ENCODE measurements around the gene ABITRAM. TPM values are rescaled to one million over a fixed set of nuclear protein-coding genes. Genes with fewer than 3 reads are reported as not detected.
A peak's percentile ranks its signal among the peaks of the same experiment; 100 is the strongest.

The ABITRAM gene
- total and polyA plus RNA-seq, 2 of the 13 experiments (the other 11 are each of a cell fraction or from before 2014, with no cell fraction given), result 10.2 to 21.6 TPM

DNA sequence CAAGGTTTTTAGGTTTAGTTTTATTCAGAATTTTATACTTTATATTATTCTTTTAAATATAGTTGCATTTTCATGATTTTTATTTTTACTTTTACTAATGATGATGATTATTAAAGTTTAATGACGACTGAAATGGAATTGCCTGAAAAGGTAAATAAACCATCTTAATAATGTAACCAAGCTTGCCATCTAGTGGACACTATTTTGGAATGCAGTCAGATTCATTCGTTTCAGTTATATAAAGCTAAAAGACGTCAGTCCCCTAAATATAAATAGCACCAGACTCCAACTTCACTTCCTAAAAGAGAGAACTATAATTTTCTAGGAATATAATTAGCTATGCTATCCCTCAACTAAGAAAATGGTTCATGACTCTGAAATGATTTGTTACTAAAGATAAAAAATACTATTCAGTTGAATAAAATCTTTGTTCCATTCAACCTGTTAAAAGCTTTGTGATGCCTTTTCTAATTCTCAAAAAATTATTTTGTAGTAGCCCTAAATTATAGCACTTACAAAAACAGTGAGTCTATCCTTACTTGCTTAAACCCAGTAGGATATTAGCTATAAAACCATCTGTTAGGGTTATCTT lies 19.9 kb downstream of the ABITRAM start (continued):
- TF ChIP-seq, protein P1, sequence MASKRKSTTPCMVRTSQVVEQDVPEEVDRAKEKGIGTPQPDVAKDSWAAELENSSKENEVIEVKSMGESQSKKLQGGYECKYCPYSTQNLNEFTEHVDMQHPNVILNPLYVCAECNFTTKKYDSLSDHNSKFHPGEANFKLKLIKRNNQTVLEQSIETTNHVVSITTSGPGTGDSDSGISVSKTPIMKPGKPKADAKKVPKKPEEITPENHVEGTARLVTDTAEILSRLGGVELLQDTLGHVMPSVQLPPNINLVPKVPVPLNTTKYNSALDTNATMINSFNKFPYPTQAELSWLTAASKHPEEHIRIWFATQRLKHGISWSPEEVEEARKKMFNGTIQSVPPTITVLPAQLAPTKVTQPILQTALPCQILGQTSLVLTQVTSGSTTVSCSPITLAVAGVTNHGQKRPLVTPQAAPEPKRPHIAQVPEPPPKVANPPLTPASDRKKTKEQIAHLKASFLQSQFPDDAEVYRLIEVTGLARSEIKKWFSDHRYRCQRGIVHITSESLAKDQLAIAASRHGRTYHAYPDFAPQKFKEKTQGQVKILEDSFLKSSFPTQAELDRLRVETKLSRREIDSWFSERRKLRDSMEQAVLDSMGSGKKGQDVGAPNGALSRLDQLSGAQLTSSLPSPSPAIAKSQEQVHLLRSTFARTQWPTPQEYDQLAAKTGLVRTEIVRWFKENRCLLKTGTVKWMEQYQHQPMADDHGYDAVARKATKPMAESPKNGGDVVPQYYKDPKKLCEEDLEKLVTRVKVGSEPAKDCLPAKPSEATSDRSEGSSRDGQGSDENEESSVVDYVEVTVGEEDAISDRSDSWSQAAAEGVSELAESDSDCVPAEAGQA (IDR thresholded peaks at IDR 0.05; ENCODE audit: low read depth), result no peak
- TF ChIP-seq, protein P1 (CRISPR knock-in tag; IDR thresholded peaks at IDR 0.05; ENCODE audit: borderline replicate concordance), result no peak
- TF ChIP-seq, protein P2, sequence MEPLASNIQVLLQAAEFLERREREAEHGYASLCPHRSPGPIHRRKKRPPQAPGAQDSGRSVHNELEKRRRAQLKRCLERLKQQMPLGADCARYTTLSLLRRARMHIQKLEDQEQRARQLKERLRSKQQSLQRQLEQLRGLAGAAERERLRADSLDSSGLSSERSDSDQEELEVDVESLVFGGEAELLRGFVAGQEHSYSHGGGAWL (CRISPR knock-in tag; IDR thresholded peaks at IDR 0.05), result no peak
- TF ChIP-seq PHF20 (CRISPR knock-in tag; IDR thresholded peaks at IDR 0.05), result no peak
- TF ChIP-seq YEATS2 (CRISPR knock-in tag; IDR thresholded peaks at IDR 0.05; ENCODE audit: borderline replicate concordance), result no peak
- TF ChIP-seq, protein P3, sequence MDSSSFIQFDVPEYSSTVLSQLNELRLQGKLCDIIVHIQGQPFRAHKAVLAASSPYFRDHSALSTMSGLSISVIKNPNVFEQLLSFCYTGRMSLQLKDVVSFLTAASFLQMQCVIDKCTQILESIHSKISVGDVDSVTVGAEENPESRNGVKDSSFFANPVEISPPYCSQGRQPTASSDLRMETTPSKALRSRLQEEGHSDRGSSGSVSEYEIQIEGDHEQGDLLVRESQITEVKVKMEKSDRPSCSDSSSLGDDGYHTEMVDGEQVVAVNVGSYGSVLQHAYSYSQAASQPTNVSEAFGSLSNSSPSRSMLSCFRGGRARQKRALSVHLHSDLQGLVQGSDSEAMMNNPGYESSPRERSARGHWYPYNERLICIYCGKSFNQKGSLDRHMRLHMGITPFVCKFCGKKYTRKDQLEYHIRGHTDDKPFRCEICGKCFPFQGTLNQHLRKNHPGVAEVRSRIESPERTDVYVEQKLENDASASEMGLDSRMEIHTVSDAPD (CRISPR knock-in tag; IDR thresholded peaks at IDR 0.05), result no peak
- TF ChIP-seq BHLHE40 (IDR thresholded peaks at IDR 0.05; ENCODE audit: low read length), result no peak
- no peak for TF ChIP-seq DMAP1 (CRISPR knock-in tag; IDR thresholded peaks at IDR 0.05)
- TF ChIP-seq, protein P4, sequence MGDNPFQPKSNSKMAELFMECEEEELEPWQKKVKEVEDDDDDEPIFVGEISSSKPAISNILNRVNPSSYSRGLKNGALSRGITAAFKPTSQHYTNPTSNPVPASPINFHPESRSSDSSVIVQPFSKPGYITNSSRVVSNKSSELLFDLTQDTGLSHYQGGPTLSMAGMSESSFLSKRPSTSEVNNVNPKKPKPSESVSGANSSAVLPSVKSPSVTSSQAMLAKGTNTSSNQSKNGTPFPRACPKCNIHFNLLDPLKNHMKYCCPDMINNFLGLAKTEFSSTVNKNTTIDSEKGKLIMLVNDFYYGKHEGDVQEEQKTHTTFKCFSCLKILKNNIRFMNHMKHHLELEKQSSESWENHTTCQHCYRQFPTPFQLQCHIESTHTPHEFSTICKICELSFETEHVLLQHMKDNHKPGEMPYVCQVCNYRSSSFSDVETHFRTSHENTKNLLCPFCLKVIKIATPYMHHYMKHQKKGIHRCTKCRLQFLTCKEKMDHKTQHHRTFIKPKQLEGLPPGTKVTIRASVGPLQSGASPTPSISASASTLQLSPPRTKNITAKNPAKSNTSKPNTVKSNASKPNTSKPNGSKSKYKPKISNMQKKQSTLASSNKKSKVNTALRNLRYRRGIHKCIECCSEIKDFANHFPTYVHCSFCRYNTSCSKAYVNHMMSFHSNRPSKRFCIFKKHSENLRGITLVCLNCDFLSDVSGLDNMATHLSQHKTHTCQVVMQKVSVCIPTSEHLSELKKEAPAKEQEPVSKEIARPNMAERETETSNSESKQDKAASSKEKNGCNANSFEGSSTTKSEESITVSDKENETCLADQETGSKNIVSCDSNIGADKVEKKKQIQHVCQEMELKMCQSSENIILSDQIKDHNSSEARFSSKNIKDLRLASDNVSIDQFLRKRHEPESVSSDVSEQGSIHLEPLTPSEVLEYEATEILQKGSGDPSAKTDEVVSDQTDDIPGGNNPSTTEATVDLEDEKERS (CRISPR knock-in tag; IDR thresholded peaks at IDR 0.05), result no peak
- TF ChIP-seq, protein P5, sequence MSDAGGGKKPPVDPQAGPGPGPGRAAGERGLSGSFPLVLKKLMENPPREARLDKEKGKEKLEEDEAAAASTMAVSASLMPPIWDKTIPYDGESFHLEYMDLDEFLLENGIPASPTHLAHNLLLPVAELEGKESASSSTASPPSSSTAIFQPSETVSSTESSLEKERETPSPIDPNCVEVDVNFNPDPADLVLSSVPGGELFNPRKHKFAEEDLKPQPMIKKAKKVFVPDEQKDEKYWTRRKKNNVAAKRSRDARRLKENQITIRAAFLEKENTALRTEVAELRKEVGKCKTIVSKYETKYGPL (CRISPR knock-in tag; IDR thresholded peaks at IDR 0.05), result peak; percentile 48; the same call in 1 of the 2 replicates
- no peak for TF ChIP-seq ZNF761 (CRISPR knock-in tag; conservative IDR thresholded peaks at IDR 0.05)
- no peak for TF ChIP-seq NRL (CRISPR knock-in tag; IDR thresholded peaks at IDR 0.05; ENCODE audit: borderline replicate concordance)
- TF ChIP-seq PAX8 (CRISPR knock-in tag; IDR thresholded peaks at IDR 0.05; ENCODE audit: borderline replicate concordance), result no peak
